K562 (cell line): ENCODE measurements around the gene AZU1. TPM values are rescaled to one million over a fixed set of nuclear protein-coding genes. Genes with fewer than 3 reads are reported as not detected.

Experiments used
- ARID1B ChIP-seq: fragments of 450-650 bp; IDR thresholded peaks from 2 replicates; pipeline ENCODE4 v1.6.1; 2016; ENCODE audit warnings: antibody characterized with exemption, mild to moderate bottlenecking, inconsistent platforms
- CBFA2T3 ChIP-seq: fragments of 450-650 bp; IDR thresholded peaks from 2 replicates; pipeline ENCODE4 v1.6.1; 2017
- ELF4 ChIP-seq: fragments of 450-650 bp; formaldehyde crosslinking; IDR thresholded peaks from 2 replicates; pipeline ENCODE4 v1.4.0; 2022; ENCODE audit warnings: missing genetic modification characterization
- GATA2 ChIP-seq: sonication (generic); formaldehyde crosslinking; IDR thresholded peaks from 2 replicates; pipeline ENCODE4 v1.4.0; 2020; ENCODE audit warnings: mild to moderate bottlenecking, missing genetic modification reagents
- KDM1A ChIP-seq, 2 experiments: fragments of 450-650 bp; IDR thresholded peaks; 2 replicates each; pipeline ENCODE4 v1.6.1; 2016; ENCODE audit warnings: mild to moderate bottlenecking in 2 of 2
- MAZ ChIP-seq, 2 experiments: fragments of 450-650 bp in 1 of 2; sonication (generic) in 1 of 2; formaldehyde crosslinking; IDR thresholded peaks in 1 of 2; conservative IDR thresholded peaks in 1 of 2; 2 replicates each; pipeline versions ENCODE4 v1.4.0 to v1.5.0; 2020; ENCODE audit warnings: mild to moderate bottlenecking in 1 of 2, missing genetic modification reagents in 1 of 2
- NFIC ChIP-seq: fragments of 450-650 bp; IDR thresholded peaks from 2 replicates; pipeline ENCODE4 v1.6.1; 2017; ENCODE audit warnings: mild to moderate bottlenecking, inconsistent platforms
- POLR2G ChIP-seq: fragments of 200-400 bp; formaldehyde crosslinking; IDR thresholded peaks from 2 replicates; pipeline ENCODE4 v1.6.1; 2017; ENCODE audit warnings: low read depth, mild to moderate bottlenecking, antibody characterized with exemption, low read length, moderate library complexity
- RCOR1 ChIP-seq, 2 experiments: IDR thresholded peaks; 2 replicates each; pipeline ENCODE4 v1.6.1; 2012; ENCODE audit warnings: low read depth in 2 of 2, low read length in 2 of 2, borderline replicate concordance in 1 of 2, improper control_type of control experiment in 1 of 2
- SMARCA4 ChIP-seq: fragments of 450-650 bp; IDR thresholded peaks from 2 replicates; pipeline ENCODE4 v1.6.1; 2016
- SMARCA5 ChIP-seq: fragments of 450-650 bp; IDR thresholded peaks from 2 replicates; pipeline ENCODE4 v1.6.1; 2016
- TCF3 ChIP-seq: sonication (generic); formaldehyde crosslinking; IDR thresholded peaks from 2 replicates; pipeline ENCODE4 v1.4.0; 2020; ENCODE audit warnings: mild to moderate bottlenecking, missing genetic modification reagents
- TRIM24 ChIP-seq, 2 experiments: fragments of 450-650 bp; IDR thresholded peaks; 2 replicates each; pipeline ENCODE4 v1.6.1; 2016
- ZFP36 ChIP-seq: fragments of 150-350 bp; IDR thresholded peaks from 2 replicates; pipeline ENCODE4 v1.6.1; 2018; ENCODE audit warnings: low read length, low read depth; ENCODE audit not compliant: partially characterized antibody
- ZNF263 ChIP-seq: sonication (generic); formaldehyde crosslinking; IDR thresholded peaks from 2 replicates; pipeline ENCODE4 v1.8.0; 2022; ENCODE audit warnings: mild to moderate bottlenecking, missing genetic modification reagents, borderline replicate concordance
- polyA plus RNA-seq, 8 experiments: library from polyadenylated mRNA; depleted of rRNA in 4 of 8; stranded (reverse) in 5 of 8; unstranded in 3 of 8; fragments of >200 nt; fragmentation: Nextera tagmentation in 2 of 8; fragmentation: Illumina TruSeq in 1 of 8; extraction: Ambion mirVana in 2 of 8; extraction: Trizol in 1 of 8; gene quantifications; 2 replicates each; pipeline versions ENCODE4 v1.2.1 to v1.2.3, GENCODE V29; 2011 to 2014; ENCODE audit warnings: inconsistent platforms in 1 of 8, missing spikeins in 1 of 8
- total RNA-seq, 7 experiments: library from RNA; depleted of rRNA in 6 of 7; stranded (reverse); fragments of >200 nt in 6 of 7; fragmentation: Illumina TruSeq in 2 of 7; extraction: Trizol in 2 of 7; gene quantifications; 2 replicates each; pipeline versions ENCODE4 v1.2.1 to v1.2.3, GENCODE V29; 2011 to 2021; ENCODE audit warnings: low replicate concordance in 1 of 7
- TF ChIP-seq, protein P1 (sequence below): fragments of 250-450 bp; sonication (Bioruptor Pico); IDR thresholded peaks from 2 replicates; pipeline ENCODE4 v1.5.0; 2021
- TF ChIP-seq, protein P2 (sequence below): sonication (generic); formaldehyde crosslinking; IDR thresholded peaks from 2 replicates; pipeline ENCODE4 v1.8.0; 2022; ENCODE audit warnings: mild to moderate bottlenecking, missing genetic modification reagents
- TF ChIP-seq, protein P3 (sequence below): sonication (generic); formaldehyde crosslinking; IDR thresholded peaks from 2 replicates; pipeline ENCODE4 v1.8.0; 2022; ENCODE audit warnings: missing genetic modification reagents, mild to moderate bottlenecking, borderline replicate concordance

AZU1 gene
- total and polyA plus RNA-seq, 9 of the 15 experiments (the other 6 are each of a cell fraction or from before 2014, with no cell fraction given), result 0.29 to 1.9 (median 0.59) TPM; not detected in 3

DNA sequence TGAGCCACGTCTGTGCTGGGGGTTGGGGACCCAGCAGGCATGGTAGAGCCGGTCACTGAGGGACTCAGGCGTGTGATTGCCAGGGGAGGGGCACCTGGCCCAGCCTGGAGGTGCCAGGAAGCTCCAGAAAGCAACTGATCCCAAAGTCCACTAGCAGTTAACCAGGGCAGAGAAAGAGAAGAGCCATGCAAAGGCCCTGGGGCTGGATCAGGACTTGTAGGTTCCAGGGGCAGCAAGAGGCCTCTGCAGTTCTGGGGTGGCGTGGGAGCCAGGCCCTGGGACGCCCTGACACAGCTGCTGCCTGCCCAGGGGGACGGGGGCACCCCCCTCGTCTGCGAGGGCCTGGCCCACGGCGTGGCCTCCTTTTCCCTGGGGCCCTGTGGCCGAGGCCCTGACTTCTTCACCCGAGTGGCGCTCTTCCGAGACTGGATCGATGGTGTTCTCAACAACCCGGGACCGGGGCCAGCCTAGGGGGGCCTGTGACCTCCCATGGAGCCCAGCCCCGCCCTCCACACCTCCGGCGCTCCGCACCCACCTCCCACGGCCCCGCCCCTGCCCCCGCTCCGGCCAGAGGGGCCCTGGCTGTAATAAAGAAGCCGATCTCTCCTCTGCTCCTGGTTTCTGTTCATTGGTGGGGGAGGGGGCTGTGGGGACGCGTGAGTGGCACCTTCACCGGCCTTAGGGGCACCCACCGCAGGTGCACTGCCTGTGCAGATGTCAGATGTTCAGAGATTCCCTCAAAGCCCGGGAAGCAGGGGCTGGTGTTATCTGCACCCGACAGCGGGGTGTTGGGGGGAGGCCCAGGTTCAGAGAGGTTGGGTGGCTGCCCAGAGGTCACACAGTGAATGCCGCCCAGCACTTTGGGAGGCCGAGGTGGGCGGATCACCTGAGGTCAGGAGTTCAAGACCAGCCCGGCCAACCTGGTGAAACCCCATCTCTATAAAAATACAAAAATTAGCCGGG lies 4.1 kb downstream of the AZU1 start (continued):
- TF ChIP-seq, protein P1, sequence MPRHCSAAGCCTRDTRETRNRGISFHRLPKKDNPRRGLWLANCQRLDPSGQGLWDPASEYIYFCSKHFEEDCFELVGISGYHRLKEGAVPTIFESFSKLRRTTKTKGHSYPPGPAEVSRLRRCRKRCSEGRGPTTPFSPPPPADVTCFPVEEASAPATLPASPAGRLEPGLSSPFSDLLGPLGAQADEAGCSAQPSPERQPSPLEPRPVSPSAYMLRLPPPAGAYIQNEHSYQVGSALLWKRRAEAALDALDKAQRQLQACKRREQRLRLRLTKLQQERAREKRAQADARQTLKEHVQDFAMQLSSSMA (CRISPR knock-in tag), result no peak
- TF ChIP-seq KDM1A (IDR thresholded peaks at IDR 0.05) (peak; percentile 83 to 90), ELF4 (CRISPR knock-in tag) (no peak), SMARCA5 (peak; percentile 80; the same call in 1 of the 2 replicates), CBFA2T3 (peak; percentile 81), ZNF263 (CRISPR knock-in tag) (0 out of 2 replicates have a peak, but pooled peaks have one; percentile 16), TRIM24 (IDR thresholded peaks at IDR 0.05) (peak in 1 of 2 experiments; percentile 47; a peak in 3 of 4 replicates), TCF3 (CRISPR knock-in tag) (peak; percentile 57), MAZ (CRISPR knock-in tag; conservative IDR thresholded peaks at IDR 0.05 in 1 of 2, IDR thresholded peaks at IDR 0.05 in 1 of 2) (no peak), ZFP36 (peak; percentile 89), POLR2G (0 out of 2 replicates have a peak, but pooled peaks have one; percentile 31), SMARCA4 (no peak), ARID1B (peak; percentile 50), NFIC (peak; percentile 42; the same call in 1 of the 2 replicates), RCOR1 (IDR thresholded peaks at IDR 0.05; ENCODE audit: borderline replicate concordance in 1 of 2, low read depth in 2 of 2, low read length in 2 of 2) (peak in 1 of 2 experiments; percentile 49; a peak in 1 of 4 replicates), GATA2 (CRISPR knock-in tag) (0 out of 2 replicates have a peak, but pooled peaks have one; percentile 16)
- TF ChIP-seq, protein P2, sequence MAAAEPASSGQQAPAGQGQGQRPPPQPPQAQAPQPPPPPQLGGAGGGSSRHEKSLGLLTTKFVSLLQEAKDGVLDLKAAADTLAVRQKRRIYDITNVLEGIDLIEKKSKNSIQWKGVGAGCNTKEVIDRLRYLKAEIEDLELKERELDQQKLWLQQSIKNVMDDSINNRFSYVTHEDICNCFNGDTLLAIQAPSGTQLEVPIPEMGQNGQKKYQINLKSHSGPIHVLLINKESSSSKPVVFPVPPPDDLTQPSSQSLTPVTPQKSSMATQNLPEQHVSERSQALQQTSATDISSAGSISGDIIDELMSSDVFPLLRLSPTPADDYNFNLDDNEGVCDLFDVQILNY (CRISPR knock-in tag), result no peak
- TF ChIP-seq, protein P3, sequence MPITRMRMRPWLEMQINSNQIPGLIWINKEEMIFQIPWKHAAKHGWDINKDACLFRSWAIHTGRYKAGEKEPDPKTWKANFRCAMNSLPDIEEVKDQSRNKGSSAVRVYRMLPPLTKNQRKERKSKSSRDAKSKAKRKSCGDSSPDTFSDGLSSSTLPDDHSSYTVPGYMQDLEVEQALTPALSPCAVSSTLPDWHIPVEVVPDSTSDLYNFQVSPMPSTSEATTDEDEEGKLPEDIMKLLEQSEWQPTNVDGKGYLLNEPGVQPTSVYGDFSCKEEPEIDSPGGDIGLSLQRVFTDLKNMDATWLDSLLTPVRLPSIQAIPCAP, result no peak
- TF ChIP-seq, all 486 proteins: peak for 26
